HEK293T (cell line): ENCODE data around the gene ZMIZ2.

ENCODE experiments used
- BHLHE40 ChIP-seq: fragments of 450-650 bp; IDR thresholded peaks from 2 replicates; pipeline ENCODE4 v1.6.1; 2016; ENCODE audit warnings: mild to moderate bottlenecking, moderate library complexity, borderline replicate concordance
- FOXA1 ChIP-seq: fragments of 450-650 bp; IDR thresholded peaks from 2 replicates; pipeline ENCODE4 v1.6.1; 2016; ENCODE audit warnings: mild to moderate bottlenecking
- FOXK2 ChIP-seq: fragments of 450-650 bp; IDR thresholded peaks from 2 replicates; pipeline ENCODE4 v1.6.1; 2016; ENCODE audit warnings: mild to moderate bottlenecking
- FOXM1 ChIP-seq: fragments of 450-650 bp; IDR thresholded peaks from 2 replicates; pipeline ENCODE4 v1.6.1; 2017; ENCODE audit warnings: mild to moderate bottlenecking, borderline replicate concordance
- HDGF ChIP-seq: fragments of 450-650 bp; IDR thresholded peaks from 2 replicates; pipeline ENCODE4 v1.6.1; 2017; ENCODE audit warnings: antibody characterized with exemption, borderline replicate concordance
- L3MBTL2 ChIP-seq: fragments of 450-650 bp; conservative IDR thresholded peaks from 2 replicates; pipeline ENCODE4 v1.6.1; 2016; ENCODE audit warnings: mild to moderate bottlenecking
- SP1 ChIP-seq: fragments of 450-650 bp; IDR thresholded peaks from 2 replicates; pipeline ENCODE4 v1.6.1; 2017
- TARDBP ChIP-seq: fragments of 450-650 bp; IDR thresholded peaks from 2 replicates; pipeline ENCODE4 v1.6.1; 2016

DNA sequence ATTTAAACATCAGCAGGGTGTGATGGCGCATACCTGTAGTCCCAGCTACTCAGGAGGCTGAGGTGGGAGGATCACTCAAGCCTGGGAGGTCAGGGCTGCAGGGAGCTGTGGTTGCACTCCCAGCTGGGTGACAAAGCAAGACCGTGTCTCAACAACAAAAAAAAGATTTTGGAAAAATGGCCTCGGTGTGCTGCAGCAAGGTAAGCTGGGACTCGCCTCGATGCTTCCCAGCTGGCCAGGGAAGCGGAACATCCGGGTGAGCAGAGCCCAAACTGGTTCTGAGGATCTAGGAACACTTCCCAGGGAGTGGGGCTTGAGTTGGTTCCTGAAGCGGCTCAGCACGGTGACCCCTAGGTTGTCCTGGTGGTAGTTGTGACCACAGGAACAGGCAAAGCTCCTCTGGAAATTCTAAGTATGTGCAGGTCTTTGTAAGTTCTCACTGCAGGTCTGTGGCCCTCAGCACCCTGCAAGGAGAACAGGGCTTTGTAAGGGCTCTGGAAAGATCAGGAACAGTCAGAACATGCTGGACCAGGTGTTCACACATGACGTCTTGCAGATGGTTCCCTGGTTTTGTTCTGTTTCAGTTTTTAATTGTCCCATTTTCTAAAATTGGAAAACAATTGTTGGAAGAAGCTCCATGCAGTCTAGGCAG is 38.6 kb upstream of the ZMIZ2 start:
- TF ChIP-seq SP1 = no peak
- no peak for TF ChIP-seq FOXK2
- TF ChIP-seq BHLHE40 = no peak
- no peak for TF ChIP-seq L3MBTL2
- no peak for TF ChIP-seq FOXM1
- TF ChIP-seq FOXA1 = no peak
- TF ChIP-seq HDGF = no peak
- no peak for TF ChIP-seq TARDBP
